Left kidney (tissue), 2 donors: ENCODE data around the gene PPFIA1. TPM values are rescaled to one million over a fixed set of nuclear protein-coding genes. Genes with fewer than 3 reads are reported as not detected.
"Not testable (repeated sequence)": the region's sequence is repeated elsewhere in the genome, so short reads cannot be mapped to it uniquely, and the experiment has no call there.

Source experiments
- DNase-seq: peaks from one replicate; pipeline ENCODE4 v3.0.0-alpha.2; 2013
- polyA plus RNA-seq: library from polyadenylated mRNA; unstranded; fragments of 120-200 nt; gene quantifications from one replicate; pipeline ENCODE4 v1.2.1, GENCODE V29; 2013; ENCODE audit not compliant: insufficient read length

PPFIA1 gene
- polyA plus RNA-seq, 1 donor, result 60.8 TPM

- not testable (repeated sequence) for DNase-seq
Measured at GRCh38 chr11:70390882-70391281, 120.4 kb downstream of the PPFIA1 start.

- DNase-seq, result no peak
Measured at GRCh38 chr11:70394211-70394950, 123.9 kb downstream of the PPFIA1 start.

GRCh38 chr11:70397336-70397982 is 127.0 kb downstream of the PPFIA1 start:
- DNase-seq, result no peak

- DNase-seq, result peak; percentile 81
Measured at GRCh38 chr11:70397983-70398833, 127.7 kb downstream of the PPFIA1 start, which contains the start of gene CTTN. TSS of gene CTTN (plus strand) at chr11:70398529. CDS start at chr11:70407298, 8,769 bp downstream.

- no peak for DNase-seq
Measured at GRCh38 chr11:70398834-70399680, 128.6 kb downstream of the PPFIA1 start.

- DNase-seq, result no peak
Measured at GRCh38 chr11:70399681-70400112, 129.2 kb downstream of the PPFIA1 start.

GRCh38 chr11:70400643-70401042 is 130.2 kb downstream of the PPFIA1 start:
- no peak for DNase-seq

- no peak for DNase-seq
Measured at GRCh38 chr11:70402016-70402415, 131.5 kb downstream of the PPFIA1 start.

GRCh38 chr11:70402685-70403084 is 132.2 kb downstream of the PPFIA1 start:
- no peak for DNase-seq

GRCh38 chr11:70404244-70404643 is 133.8 kb downstream of the PPFIA1 start:
- DNase-seq, result no peak

- DNase-seq, result no peak
Measured at GRCh38 chr11:70405679-70406395, 135.3 kb downstream of the PPFIA1 start.

- DNase-seq, result no peak
Measured at GRCh38 chr11:70407121-70407520, 136.6 kb downstream of the PPFIA1 start.

GRCh38 chr11:70407814-70408213 is 137.3 kb downstream of the PPFIA1 start:
- DNase-seq, result no peak

GRCh38 chr11:70408326-70408725 is 137.8 kb downstream of the PPFIA1 start:
- DNase-seq, result not testable (repeated sequence)

- DNase-seq, result no peak
Measured at GRCh38 chr11:70409437-70409836, 138.9 kb downstream of the PPFIA1 start.

- no peak for DNase-seq
Measured at GRCh38 chr11:70409871-70410270, 139.4 kb downstream of the PPFIA1 start.

GRCh38 chr11:70410276-70411205 is 140.1 kb downstream of the PPFIA1 start:
- DNase-seq, result peak; percentile 30

GRCh38 chr11:70411713-70412452 is 141.4 kb downstream of the PPFIA1 start:
- no peak for DNase-seq

- no peak for DNase-seq
Measured at GRCh38 chr11:70413151-70413550, 142.7 kb downstream of the PPFIA1 start.
